Measurements from ENCODE around the gene IL20.

The IL20 gene

GRCh38 chr1:206915030-206915735, 49.8 kb downstream of the IL20 start:
- H3K4me3 ChIP-seq (ENCODE audit: low read depth, low read length), result no peak overlapping the region
- TF ChIP-seq CTCF (IDR thresholded peaks at IDR 0.05; ENCODE audit: low read depth, low read length), result no peak

- no peak for TF ChIP-seq CTCF (IDR thresholded peaks at IDR 0.05; ENCODE audit: low read depth, low read length)
- no peak overlapping the region for H3K4me3 ChIP-seq (ENCODE audit: low read depth, low read length)
Measured at GRCh38 chr1:206916000-206916709, 50.7 kb downstream of the IL20 start.

- no peak overlapping the region for H3K4me3 ChIP-seq (ENCODE audit: low read depth, low read length)
- no peak for TF ChIP-seq CTCF (IDR thresholded peaks at IDR 0.05; ENCODE audit: low read depth, low read length)
Measured at GRCh38 chr1:206918076-206918475, 52.7 kb downstream of the IL20 start.
